Right ventricle myocardium inferior (tissue), 1 donor: ENCODE measurements around the gene CCNK. TPM values are rescaled to one million over a fixed set of nuclear protein-coding genes. Genes with fewer than 3 reads are reported as not detected.

Source experiments
- ATAC-seq: fragments of 200-7000 bp; cut with Tn5 transposase; one replicate; pipeline ENCODE4 v1.9.1; 2020; ENCODE audit warnings: mild to moderate bottlenecking, moderate library complexity
- DNase-seq: peaks from one replicate; pipeline ENCODE4 v3.0.0; 2021; ENCODE audit errors: missing footprints
- intact Hi-C: fragments of 100-400 bp; cut with DNase I; formaldehyde crosslinking; loops from one replicate; pipeline ENCODE4 v1.11.0; 2022
- total RNA-seq: library from RNA; stranded (reverse); fragmentation: NEBNext Ultra II Directional; extraction: Animal tissue kit (Norgen Biotek cat#: 25700); gene quantifications from one replicate; pipeline ENCODE4 v1.2.1, GENCODE V29; 2021
- donor health status: DM: no; HTN: yes; CAD: no; lungs with severe emphysema.

The CCNK gene
- total RNA-seq, 1 donor from 2014 or later: 29.2 TPM

- DNase-seq: no peak
- intact Hi-C loops: no loop called here
- ATAC-seq: no peak
Measured at GRCh38 chr14:99516156-99516870, 35.1 kb downstream of the CCNK start.

- intact Hi-C loops: no loop called here
- no peak for DNase-seq
Measured at GRCh38 chr14:99516871-99517642, 35.8 kb downstream of the CCNK start.

GRCh38 chr14:99517643-99518381 is 36.6 kb downstream of the CCNK start:
- ATAC-seq: no peak
- intact Hi-C loops: loop anchor here (1.0 kb wide), 1 partner anchor 110 kb away; no protein-coding TSS in a partner anchor
- no peak for DNase-seq

More at GRCh38 chr14:99516871-99517642, 35.8 kb downstream of the CCNK start:
- no peak for ATAC-seq

GRCh38 chr14:99518441-99519346 is 37.5 kb downstream of the CCNK start:
- peak; percentile 61 for ATAC-seq
- DNase-seq: peak; percentile 90
- intact Hi-C loops: loop anchor here (1.0 kb wide), 1 partner anchor 110 kb away; no protein-coding TSS in a partner anchor

- peak; percentile 53 for DNase-seq
- ATAC-seq: no peak
- intact Hi-C loops: no loop called here
Measured at GRCh38 chr14:99519347-99519881, 38.2 kb downstream of the CCNK start.

- DNase-seq (no peak), ATAC-seq (no peak)
- intact Hi-C loops: loop anchor here (5.0 kb wide), 1 partner anchor 42 kb away; no protein-coding TSS in a partner anchor
Measured at GRCh38 chr14:99519931-99520421, 38.8 kb downstream of the CCNK start.

GRCh38 chr14:99520571-99521081 is 39.4 kb downstream of the CCNK start:
- intact Hi-C loops: loop anchor here (5.0 kb wide), 1 partner anchor 42 kb away; no protein-coding TSS in a partner anchor
- ATAC-seq: no peak
- no peak for DNase-seq

GRCh38 chr14:99521176-99522024 is 40.2 kb downstream of the CCNK start:
- DNase-seq (peak; percentile 55), ATAC-seq (no peak)

GRCh38 chr14:99522025-99522401 is 40.8 kb downstream of the CCNK start:
- ATAC-seq (no peak), DNase-seq (peak; percentile 56)
- intact Hi-C loops: loop anchor here (5.0 kb wide), 1 partner anchor 40 kb away; no protein-coding TSS in a partner anchor

More at GRCh38 chr14:99521176-99522024, 40.2 kb downstream of the CCNK start:
- intact Hi-C loops: loop anchor here (5.0 kb wide), 1 partner anchor 41 kb away; no protein-coding TSS in a partner anchor

GRCh38 chr14:99522457-99522891 is 41.3 kb downstream of the CCNK start:
- intact Hi-C loops: loop anchor here (5.0 kb wide), 1 partner anchor 40 kb away; no protein-coding TSS in a partner anchor
- ATAC-seq: no peak

GRCh38 chr14:99522934-99523703 is 41.9 kb downstream of the CCNK start:
- DNase-seq (peak; percentile 50), ATAC-seq (no peak)
- intact Hi-C loops: loop anchor here (5.0 kb wide), 1 partner anchor 39 kb away; no protein-coding TSS in a partner anchor

More at GRCh38 chr14:99522457-99522891, 41.3 kb downstream of the CCNK start:
- peak; percentile 73 for DNase-seq

GRCh38 chr14:99523704-99524055 is 42.5 kb downstream of the CCNK start:
- DNase-seq: peak; percentile 23
- intact Hi-C loops: loop anchor here (5.0 kb wide), 1 partner anchor 39 kb away; no protein-coding TSS in a partner anchor
- ATAC-seq: no peak

GRCh38 chr14:99524091-99524661 is 43.0 kb downstream of the CCNK start:
- DNase-seq (peak; percentile 34), ATAC-seq (no peak)
- intact Hi-C loops: loop anchor here (5.0 kb wide), 1 partner anchor 38 kb away; no protein-coding TSS in a partner anchor

GRCh38 chr14:99524804-99525698 is 43.8 kb downstream of the CCNK start:
- intact Hi-C loops: loop anchor here (5.0 kb wide), 1 partner anchor 37 kb away; no protein-coding TSS in a partner anchor
- DNase-seq (peak; percentile 59), ATAC-seq (no peak)
